GM12872 (cell line): ENCODE results near the gene ANTXR2.

Experiments used
- CTCF ChIP-seq: IDR thresholded peaks from 3 replicates; pipeline ENCODE4 v1.5.1; 2011; ENCODE audit warnings: low read depth, mild to moderate bottlenecking, low read length, moderate library complexity; ENCODE audit not compliant: insufficient read depth

ANTXR2 gene

GRCh38 chr4:80072744-80073472 is at the start of gene ANTXR2:
Gene ANTXR2, minus strand, starts transcription at chr4:80073229. Its CDS starts 669 bp downstream, at chr4:80072560.
- no peak for TF ChIP-seq CTCF

- TF ChIP-seq CTCF, result no peak
Observed at GRCh38 chr4:80116516-80116915, 43.5 kb upstream of the ANTXR2 start.

GRCh38 chr4:80115368-80116181 is 42.5 kb upstream of the ANTXR2 start:
- no peak for TF ChIP-seq CTCF

GRCh38 chr4:80114732-80115265 is 41.8 kb upstream of the ANTXR2 start:
- no peak for TF ChIP-seq CTCF

GRCh38 chr4:80113615-80114014 is 40.6 kb upstream of the ANTXR2 start:
- TF ChIP-seq CTCF, result no peak

- TF ChIP-seq CTCF, result no peak
Observed at GRCh38 chr4:80112236-80112635, 39.2 kb upstream of the ANTXR2 start.

- TF ChIP-seq CTCF, result no peak
Observed at GRCh38 chr4:80111276-80111675, 38.2 kb upstream of the ANTXR2 start.
